GM18511 (cell line): ENCODE measurements around the gene ANKS3.
A peak's percentile ranks its signal among the peaks of the same experiment; 100 is the strongest.

Experiments used
- ATAC-seq: cut with Tn5 transposase; IDR thresholded peaks from one replicate; pipeline ENCODE4 v1.9.1; 2021; ENCODE audit warnings: mild to moderate bottlenecking, moderate library complexity; ENCODE audit not compliant: unreplicated experiment

Gene ANKS3

GRCh38 chr16:4734063-4734729 lies at the start of gene ANKS3, which contains the start of gene DNAAF8:
Gene ANKS3 (minus strand): TSS chr16:4734271. CDS start chr16:4730149, 4,122 bp downstream.
Gene DNAAF8 (plus strand): TSS chr16:4734537. CDS start chr16:4736515, 1,978 bp downstream.
- peak; percentile 84 for ATAC-seq

GRCh38 chr16:4783251-4783950 lies 49.3 kb upstream of the ANKS3 start:
- ATAC-seq: no peak

GRCh38 chr16:4780235-4780634 lies 46.2 kb upstream of the ANKS3 start:
- ATAC-seq: no peak

GRCh38 chr16:4778050-4778392 lies 44.0 kb upstream of the ANKS3 start:
- ATAC-seq: no peak

GRCh38 chr16:4777339-4778049 lies 43.4 kb upstream of the ANKS3 start:
- no peak for ATAC-seq

GRCh38 chr16:4776141-4776705 lies 42.2 kb upstream of the ANKS3 start:
- no peak for ATAC-seq

- ATAC-seq: no peak
Observed at GRCh38 chr16:4775005-4775404, 40.9 kb upstream of the ANKS3 start.

GRCh38 chr16:4772351-4772750 lies 38.3 kb upstream of the ANKS3 start:
- no peak for ATAC-seq

GRCh38 chr16:4771646-4772045 lies 37.6 kb upstream of the ANKS3 start:
- no peak for ATAC-seq

- no peak for ATAC-seq
Observed at GRCh38 chr16:4769306-4769638, 35.2 kb upstream of the ANKS3 start.

GRCh38 chr16:4768549-4769305 lies 34.7 kb upstream of the ANKS3 start:
- peak; percentile 76 for ATAC-seq

- peak; percentile 3 for ATAC-seq
Observed at GRCh38 chr16:4767872-4768548, 33.9 kb upstream of the ANKS3 start.

GRCh38 chr16:4766875-4767628 lies 33.0 kb upstream of the ANKS3 start, which contains the start of gene ZNF500:
Gene ZNF500 (minus strand): TSS chr16:4767162. CDS start chr16:4765978, 1,184 bp downstream.
- peak; percentile 87 for ATAC-seq

GRCh38 chr16:4765511-4766474 lies 31.7 kb upstream of the ANKS3 start:
- ATAC-seq: no peak

GRCh38 chr16:4763791-4764190 lies 29.7 kb upstream of the ANKS3 start:
- ATAC-seq: no peak

- ATAC-seq: no peak
Observed at GRCh38 chr16:4762205-4762604, 28.1 kb upstream of the ANKS3 start.

GRCh38 chr16:4760221-4760910 lies 26.3 kb upstream of the ANKS3 start:
- ATAC-seq: no peak

GRCh38 chr16:4755687-4756086 lies 21.6 kb upstream of the ANKS3 start:
- ATAC-seq: no peak
